Right kidney (tissue), 1 donor: ENCODE data around the gene TCL1A.
"Not testable (repeated sequence)": the region's sequence is repeated elsewhere in the genome, so short reads cannot be mapped to it uniquely, and the experiment has no call there.

Experiments
- DNase-seq: peaks from one replicate; pipeline ENCODE4 v3.0.0-alpha.2; 2016

The TCL1A gene

DNA sequence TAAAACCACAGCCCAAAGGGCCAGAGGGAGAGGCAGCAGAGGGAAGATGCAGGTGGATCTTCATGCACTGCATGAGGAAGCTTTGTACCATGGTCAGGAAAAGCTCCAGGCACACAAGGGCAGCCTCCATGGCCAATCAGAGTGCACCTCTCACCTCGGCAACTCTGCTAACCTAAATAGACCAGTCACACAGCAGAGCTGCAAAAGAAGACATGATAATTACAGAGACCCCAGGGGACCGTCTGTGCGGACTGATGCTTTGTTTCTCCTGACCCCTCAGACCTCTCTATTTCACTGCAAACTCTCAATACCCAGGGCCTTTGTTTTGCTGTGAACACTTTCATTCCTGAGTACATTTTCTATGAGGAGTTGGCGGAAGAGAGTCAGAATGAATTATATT lies 38.4 kb downstream of the TCL1A start:
- DNase-seq, result no peak

DNA sequence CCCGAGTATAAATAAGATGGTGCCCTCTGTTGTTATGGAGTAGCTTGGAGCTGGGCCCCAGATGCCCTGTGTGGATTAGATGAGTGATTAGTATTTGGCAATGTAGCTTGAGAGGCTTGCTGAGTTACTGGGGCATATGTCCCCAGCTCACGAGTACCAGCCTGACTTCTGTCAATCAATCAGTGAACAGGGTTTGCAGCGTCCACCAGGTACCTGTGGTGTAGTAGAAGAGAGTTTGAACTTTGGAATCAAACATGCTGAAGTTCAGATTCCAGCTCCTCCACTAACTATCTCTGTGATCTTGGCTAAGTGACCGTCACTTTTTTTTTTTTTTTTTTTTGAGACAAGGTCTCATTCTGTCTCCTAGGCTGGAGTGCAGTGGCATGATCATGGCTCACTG lies 39.3 kb downstream of the TCL1A start:
- DNase-seq, result no peak

DNA sequence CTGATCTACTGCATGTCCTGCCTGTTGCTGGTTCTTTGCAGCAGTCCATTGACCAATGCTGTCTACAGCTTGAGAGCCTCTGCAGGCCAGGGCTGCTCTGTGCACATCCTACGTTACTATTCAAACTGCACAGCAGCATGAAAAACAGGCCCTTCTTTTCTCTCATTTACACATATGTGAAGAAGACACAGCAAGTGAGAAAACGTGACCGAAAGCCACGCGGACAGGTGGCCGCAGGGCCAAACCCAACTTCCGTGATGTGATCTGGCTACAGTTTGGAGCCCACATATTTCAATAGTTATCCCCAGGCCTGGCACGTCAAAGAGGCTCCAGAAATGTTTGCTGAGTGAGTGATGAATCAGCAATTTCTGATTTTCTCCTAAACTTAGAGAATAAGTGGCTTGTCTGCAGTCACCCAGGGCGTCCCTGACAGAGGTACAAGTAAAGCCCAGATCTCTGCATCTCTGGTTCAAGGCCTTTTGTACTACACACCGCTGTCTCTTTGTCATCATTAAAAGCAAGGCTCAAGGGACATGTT lies 45.6 kb downstream of the TCL1A start:
- DNase-seq, result no peak

DNA sequence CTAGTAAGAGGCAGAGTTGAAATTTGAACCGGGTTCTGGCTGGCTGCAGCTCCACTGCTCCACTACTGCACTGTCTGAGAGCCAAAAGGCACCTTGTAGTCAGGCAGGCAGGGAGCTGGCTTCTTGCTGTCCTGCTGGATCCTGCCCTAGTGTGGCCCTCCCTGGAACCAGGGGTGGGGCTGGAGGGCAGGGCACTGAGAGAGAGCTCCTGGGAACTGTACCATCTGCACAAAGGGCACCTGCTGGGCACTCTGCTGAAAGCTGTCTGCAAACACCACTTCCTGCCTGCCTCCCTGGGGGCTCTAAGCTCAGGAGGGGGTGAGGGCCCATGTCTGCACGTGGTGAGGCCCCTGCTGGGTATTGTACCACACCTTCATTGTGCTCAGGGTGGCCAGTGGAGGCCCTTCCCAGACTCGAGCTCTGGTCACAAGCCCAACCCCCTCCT lies 46.7 kb downstream of the TCL1A start:
- DNase-seq, result no peak

DNA sequence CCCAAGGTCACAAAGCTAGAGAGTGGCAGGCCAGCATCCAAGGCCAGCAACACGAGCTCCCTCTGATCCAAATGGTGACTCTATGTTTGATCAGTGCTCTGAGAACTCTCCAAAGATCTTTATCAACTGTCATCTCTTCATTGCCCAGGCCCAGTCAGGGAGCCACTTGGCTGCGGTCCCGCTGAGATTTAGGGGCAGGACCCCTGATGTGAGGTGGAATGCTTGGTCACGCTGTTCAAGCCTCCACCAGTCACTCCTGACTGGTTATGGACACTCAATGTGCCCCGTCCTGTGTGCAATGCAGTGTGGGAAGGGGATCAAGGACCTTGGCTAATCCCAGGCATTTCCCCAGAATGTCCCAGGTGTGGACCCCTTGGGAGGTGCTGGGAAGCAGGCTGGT lies 47.5 kb downstream of the TCL1A start:
- no peak for DNase-seq

DNA sequence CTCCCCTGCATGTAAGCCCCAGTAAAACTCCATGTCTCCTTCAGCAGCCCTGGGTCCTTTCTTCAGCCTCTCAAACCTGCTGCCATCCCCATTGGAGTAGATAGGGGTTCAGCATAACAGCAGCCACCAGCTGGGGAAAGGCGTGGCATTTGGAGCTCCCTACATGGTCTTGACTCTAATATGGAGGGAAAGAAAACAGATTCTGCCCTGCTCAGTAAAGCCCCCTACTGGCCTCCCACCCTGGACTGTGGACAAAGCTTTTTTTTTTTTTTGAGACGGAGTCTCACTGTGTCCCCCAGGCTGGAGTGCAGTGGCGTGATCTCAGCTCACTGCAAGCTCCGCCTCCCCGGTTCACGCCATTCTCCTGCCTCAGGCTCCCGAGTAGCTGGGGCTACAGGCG lies 48.4 kb downstream of the TCL1A start:
- DNase-seq, result not testable (repeated sequence)

DNA sequence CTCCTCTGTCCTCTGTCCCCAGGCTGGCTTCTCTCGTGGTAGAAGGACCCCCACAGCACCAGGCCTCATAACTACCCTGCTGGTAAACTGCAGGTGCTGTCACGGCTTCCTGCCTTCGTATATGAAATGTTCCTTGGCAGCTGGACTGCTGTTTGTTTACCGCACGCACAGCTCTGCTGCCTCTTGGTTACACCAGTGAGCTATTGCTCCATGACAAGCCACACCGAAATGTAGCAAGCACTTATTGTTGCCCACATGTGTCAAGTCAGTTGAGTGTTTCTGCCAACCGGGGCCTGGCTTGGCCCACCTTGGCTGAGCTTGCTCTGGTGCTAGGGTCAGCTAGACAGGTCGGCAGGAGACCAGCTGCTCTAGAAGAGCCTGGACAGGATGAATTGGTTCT lies 49.4 kb downstream of the TCL1A start:
- DNase-seq, result no peak

DNA sequence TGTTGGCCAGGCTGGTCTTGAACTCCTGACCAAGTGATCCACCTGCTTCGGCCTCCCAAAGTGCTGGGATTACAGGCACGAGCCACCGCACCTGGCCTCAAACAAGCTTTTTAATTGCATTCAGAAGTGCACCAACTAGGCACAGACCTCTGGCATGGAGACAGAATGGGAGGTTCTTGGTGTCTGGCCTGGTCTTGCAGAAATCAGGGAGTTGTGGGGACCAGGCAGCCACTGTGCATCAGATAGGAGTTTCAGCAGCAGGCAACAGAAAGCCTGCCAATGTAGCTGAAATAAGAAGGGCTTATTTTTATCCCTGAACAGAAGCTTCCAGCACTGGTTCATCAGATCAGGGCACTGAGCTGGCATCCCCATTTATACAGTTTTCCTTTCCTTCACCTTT lies 49.9 kb downstream of the TCL1A start:
- DNase-seq, result no peak

DNA sequence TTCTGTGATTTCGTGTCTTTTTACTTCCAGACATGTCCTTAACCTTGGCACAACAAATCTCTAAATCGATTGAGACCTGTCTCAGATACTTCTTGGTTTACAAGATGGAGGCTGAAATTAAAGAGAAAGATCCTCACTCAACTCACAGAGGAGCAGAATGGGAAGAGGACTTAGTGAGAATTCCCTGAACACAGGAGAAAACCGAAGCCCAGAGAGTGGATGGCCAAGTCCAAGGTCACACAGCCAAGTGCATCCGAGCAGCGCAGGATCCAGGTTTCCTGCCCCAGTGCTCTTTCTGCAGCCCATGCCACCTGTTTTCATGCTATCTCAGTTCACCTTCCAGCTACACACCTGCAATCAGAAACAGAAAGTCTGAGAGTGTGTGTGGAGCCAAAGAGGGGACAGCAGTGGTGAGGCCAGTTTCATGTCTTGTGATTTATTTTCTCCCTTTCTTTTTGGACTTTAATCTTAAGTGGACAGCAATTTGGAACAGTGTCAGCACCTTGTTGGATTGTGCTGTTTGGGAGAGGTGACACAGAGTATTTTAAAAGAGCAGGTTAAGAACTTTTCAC lies 50.6 kb downstream of the TCL1A start:
- DNase-seq, result no peak

DNA sequence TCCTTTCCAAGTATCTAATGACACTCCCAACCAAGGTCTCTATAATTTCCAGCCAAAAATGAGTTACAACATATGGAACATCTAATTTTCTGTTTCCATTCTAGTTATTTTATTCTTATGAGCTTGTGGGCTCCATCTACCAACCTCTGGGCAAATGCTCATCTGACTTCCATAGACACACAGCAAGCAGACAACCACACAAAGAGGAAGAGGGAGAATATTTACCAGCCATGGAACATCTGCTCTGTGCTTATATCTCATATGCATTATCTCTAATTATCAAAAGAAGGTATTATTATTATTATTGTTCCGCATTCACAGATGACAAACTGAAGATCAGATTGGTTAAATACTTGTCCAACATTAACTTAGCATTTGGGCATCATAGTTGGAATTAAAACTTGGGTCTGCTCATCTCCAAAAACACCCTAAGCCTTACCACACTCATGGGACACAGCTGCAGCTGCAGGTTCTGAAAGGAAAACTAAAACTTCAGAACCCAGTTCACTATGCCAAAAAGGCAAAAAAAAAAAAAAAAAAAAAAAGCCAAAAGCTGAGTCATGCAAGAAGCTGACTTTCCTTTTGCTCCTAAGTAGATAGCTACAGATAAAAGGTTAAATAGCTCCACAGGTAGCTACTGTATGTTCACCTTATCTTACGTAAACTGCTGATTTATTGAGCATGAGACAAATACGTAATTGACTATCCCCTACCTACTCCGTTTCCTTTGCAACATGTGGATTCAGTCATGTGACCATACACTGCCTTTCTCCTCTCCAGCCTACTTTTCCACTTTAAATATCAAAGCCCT lies 51.3 kb downstream of the TCL1A start:
- DNase-seq, result no peak

DNA sequence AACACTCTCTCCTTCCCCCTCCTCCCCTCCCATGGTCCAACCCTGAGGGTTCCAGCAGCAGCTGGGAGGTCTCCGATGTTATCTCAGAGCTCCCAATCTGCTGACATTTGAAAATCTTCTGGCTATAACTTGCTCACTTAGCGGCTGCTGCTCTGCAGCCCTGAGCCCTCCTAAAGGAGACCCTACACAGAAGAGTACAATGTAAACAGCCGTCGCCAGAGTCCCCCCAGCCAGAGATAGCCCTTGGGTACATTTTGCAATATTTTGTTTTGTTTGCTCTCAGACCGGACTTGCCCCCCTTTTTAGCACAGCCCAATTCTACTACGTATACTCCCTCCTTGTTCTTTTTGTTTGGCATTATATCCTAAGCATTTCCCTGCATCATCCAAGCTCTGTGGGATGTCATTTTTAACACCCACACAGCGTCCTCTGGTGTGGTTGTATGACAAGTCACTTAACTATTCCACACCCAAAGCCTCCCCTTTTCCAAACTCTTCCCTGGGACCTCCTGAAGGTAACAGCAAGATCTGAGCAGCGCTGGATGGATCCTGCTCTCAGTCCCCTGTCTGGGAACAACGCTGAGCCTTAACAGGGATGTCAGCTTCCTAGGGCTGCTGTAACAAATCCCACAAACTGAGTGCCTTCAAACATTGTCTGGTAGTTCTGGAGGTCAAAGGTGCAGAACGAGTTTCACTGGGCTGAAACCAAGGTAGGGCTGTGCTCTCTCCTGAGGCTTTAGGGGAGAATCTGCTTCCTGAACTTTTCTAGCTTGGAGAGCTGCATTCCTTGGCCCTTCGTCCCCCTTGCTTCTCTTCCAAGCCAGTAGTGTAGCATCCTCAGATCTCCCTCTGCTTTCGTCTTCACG lies 53.0 kb downstream of the TCL1A start:
- peak; percentile 41 for DNase-seq

DNA sequence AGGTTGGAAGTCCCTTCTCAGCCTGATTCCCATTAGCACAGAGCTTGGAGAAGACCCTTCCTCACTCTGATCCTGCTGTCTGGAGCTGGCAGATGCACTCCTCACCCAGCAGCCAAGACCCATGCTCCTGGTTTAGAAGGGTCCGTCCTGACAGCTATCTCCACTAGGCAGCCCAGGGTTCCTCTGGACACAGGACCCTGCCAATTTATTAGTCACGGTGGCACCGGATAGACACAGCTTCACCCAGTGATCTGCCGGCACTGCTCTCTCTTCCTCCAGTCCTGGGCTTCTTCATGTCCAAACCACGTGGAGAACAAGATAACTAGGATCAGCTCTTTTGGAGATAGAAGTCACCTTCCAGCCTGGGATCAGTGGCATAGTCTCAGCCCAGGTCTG lies 53.9 kb downstream of the TCL1A start:
- DNase-seq, result no peak
